PC-3 (cell line): Measurements from ENCODE around the gene GRAMD2A.
"Not testable (repeated sequence)": the region's sequence is repeated elsewhere in the genome, so short reads cannot be mapped to it uniquely, and the experiment has no call there.

Source experiments
- EZH2 ChIP-seq: fragments of 300-600 bp; sonication (generic); IDR thresholded peaks from one replicate; pipeline ENCODE4 v1.6.1; 2017; ENCODE audit warnings: antibody characterized with exemption, mild to moderate bottlenecking, low read length; ENCODE audit not compliant: unreplicated experiment
- EZH2phosphoT487 ChIP-seq: fragments of 300-600 bp; sonication (generic); IDR thresholded peaks from 2 replicates; pipeline ENCODE4 v1.6.1; 2018; ENCODE audit warnings: mild to moderate bottlenecking, antibody characterized with exemption, low read length, borderline replicate concordance
- TF ChIP-seq, protein P1 (sequence below): fragments of 300-600 bp; sonication (generic); conservative IDR thresholded peaks from 2 replicates; pipeline ENCODE4 v1.5.1; 2017; ENCODE audit warnings: antibody characterized with exemption, low read depth, mild to moderate bottlenecking, low read length

DNA sequence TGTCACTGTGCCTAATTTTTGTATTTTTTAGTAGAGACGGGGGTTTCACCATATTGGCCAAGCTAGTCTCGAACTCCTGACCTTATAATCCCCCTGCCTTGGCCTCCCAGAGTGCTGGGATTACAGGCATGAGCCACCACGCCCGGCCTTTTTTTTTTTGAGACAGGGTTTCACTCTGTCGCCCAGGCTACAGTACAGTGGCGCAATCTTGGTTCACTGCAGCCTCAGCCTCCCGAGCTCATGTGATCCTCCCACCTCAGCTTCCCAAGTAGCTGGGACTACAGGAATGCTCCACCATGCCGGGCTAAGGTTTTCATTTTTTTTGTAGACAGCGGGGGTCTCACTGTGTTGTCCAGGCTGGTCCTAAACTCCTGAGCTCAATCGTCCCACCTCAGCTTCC, 25.6 kb downstream of the GRAMD2A start:
- not testable (repeated sequence) for TF ChIP-seq EZH2, EZH2phosphoT487
- TF ChIP-seq, protein P1, sequence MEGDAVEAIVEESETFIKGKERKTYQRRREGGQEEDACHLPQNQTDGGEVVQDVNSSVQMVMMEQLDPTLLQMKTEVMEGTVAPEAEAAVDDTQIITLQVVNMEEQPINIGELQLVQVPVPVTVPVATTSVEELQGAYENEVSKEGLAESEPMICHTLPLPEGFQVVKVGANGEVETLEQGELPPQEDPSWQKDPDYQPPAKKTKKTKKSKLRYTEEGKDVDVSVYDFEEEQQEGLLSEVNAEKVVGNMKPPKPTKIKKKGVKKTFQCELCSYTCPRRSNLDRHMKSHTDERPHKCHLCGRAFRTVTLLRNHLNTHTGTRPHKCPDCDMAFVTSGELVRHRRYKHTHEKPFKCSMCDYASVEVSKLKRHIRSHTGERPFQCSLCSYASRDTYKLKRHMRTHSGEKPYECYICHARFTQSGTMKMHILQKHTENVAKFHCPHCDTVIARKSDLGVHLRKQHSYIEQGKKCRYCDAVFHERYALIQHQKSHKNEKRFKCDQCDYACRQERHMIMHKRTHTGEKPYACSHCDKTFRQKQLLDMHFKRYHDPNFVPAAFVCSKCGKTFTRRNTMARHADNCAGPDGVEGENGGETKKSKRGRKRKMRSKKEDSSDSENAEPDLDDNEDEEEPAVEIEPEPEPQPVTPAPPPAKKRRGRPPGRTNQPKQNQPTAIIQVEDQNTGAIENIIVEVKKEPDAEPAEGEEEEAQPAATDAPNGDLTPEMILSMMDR: not testable (repeated sequence)
